NCI-H526 treated with DMSO at 0.1 percent for 48 hours (cell line): Measurements from ENCODE around the gene DNAJC1.
"Not testable (repeated sequence)": the region's sequence is repeated elsewhere in the genome, so short reads cannot be mapped to it uniquely, and the experiment has no call there.

Source experiments
- DNase-seq: peaks from one replicate; lab custom pipeline; 2025; lab: John Stamatoyannopoulos, UW

The DNAJC1 gene

DNA sequence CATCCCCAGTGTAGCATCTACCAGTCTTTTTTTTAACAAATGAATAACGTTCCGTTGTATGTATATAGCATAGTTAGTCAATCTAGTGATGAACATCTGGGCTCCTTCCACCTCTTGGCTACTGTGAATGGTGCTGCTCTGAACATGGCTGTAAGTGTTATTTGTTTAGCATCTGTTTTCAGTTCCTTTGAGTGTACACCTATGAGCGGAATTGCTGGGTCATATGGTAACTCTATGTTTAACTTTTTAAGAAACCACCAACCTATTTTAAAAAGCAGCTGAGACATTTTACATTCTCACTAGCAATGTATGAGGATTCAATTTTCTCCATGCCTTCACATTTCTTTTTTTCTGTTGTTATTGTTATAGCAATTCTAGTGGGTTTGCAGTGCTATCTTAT is 178.2 kb downstream of the DNAJC1 start:
- no peak for DNase-seq

- DNase-seq: no peak
These were observed 179.1 kb downstream of the DNAJC1 start for GRCh38 chr10:21824409-21824808.

DNA sequence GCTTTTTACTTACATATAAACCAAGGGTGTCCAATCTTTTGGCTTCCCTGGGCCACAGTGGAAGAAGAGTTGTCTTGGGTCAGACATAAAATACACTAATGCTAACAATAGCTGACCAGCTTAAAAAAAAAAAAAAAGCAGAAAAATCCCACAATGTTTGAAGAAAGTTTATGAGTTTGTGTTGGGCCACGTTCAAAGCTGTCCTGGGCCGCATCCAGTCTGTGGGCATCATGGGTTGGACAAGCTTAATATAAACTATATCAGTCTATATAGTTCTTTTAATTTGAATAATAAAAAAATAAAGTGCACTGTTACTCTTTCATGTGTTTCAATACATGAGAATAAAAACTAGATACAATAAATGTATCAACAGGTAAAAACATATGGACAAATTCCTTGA is 179.9 kb downstream of the DNAJC1 start:
- DNase-seq: no peak

GRCh38 chr10:21822273-21822672 is 181.3 kb downstream of the DNAJC1 start:
- DNase-seq: not testable (repeated sequence)

DNA sequence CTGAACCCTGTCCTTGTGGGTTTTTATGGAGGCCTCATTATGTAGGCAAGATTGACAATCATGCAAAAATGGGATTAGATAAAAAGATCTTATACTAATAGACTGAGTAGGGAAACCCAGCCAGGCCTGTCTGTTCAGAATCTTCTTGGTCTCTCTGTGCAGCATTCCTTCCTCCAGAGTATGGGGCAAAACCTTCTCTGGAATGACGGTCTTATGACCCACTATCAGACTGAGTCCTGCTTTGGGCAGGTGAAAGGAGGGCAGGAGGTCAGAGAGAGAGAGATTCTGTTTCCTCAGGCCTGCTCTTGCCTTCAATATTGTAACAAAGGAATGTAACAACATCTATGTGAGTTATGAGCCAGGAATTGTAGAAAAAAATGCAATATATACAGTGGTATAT is 182.6 kb downstream of the DNAJC1 start:
- no peak for DNase-seq

- DNase-seq: not testable (repeated sequence)
These were observed 185.1 kb downstream of the DNAJC1 start for GRCh38 chr10:21818416-21818815.

- DNase-seq: no peak
These were observed 188.7 kb downstream of the DNAJC1 start for GRCh38 chr10:21814866-21815265.

DNA sequence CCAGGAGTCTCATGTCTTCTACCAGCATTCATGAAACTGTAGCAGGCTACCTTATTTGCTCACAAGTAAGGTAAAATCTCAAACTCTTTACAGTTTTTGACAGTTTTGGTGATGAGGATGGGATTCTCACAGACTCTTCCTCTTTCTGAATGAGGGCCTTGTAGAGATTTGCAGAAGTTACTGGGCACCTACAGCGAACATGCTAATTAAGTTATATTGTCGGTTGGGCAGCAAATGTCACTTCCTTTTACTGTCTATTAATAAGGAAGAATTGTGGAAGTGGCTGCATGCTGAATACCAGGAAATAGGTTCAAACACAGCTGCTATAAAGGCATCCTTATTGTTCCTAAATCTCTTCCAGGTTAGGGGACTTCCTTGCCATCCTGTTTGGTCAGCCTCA is 189.6 kb downstream of the DNAJC1 start:
- no peak for DNase-seq

DNA sequence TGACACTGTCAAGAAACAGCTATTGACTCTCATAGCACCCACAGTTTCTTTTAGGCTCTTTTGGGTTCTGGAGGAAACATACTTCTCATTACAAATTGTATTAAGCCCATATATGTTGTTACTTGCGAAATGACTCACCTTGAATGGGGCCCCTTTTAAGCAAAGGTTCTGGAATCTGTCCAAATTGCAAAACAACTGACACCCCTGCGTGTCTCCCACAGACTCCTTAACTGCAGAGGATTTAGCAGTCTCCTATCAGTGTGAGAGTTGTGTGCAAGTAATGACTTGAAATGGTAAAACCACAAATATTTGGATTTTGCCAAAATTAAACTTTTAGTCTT is 192.3 kb downstream of the DNAJC1 start:
- no peak for DNase-seq

DNA sequence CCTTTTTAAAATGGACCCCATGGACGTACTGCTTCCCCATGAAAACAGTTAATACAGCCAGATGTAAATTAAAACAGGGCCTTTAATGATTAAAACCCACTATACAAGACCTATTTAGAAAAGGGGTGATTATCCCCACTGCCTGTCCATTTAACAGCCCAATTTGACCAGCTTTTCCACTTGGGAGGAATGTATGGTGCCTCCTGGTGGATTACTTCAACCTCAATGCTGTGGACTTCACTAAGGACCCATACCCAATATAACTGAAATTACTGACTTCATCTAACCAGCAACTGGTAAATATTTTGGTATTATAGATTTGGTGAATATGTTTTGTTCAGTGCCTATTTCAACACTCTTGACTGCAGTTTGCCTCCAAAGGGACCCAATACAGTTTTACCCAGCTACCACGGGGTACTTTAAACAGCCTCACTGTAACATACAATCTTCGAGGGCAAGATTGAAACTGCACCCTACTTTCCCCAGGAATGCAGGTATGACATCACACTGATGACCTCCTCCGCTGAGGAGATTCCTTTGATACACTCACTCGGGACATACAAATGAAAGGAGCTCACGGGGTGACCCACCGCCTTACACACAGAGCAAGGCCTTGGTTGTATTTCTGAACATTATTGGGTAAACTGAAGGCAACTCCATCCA is 192.8 kb downstream of the DNAJC1 start:
- DNase-seq: no peak

DNA sequence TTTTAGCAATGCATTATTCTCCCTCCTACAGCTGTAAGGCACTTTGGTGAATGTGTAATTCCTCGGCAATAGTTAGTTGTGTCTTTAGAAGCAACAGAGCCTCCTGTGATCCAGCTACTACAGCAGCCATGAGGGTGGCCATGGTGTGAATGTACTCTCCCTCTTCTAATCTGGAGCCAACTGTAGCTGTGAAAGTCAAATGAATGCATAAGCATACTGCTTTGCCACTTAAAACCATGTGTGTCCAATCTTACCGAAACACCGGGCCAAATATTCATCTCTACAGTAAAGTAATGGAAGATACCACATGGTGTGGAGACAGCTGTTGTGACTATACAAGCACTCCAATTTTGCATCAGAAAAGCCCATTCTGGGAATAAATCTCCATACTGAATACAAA is 195.0 kb downstream of the DNAJC1 start:
- no peak for DNase-seq

- peak; percentile 84 for DNase-seq
These were observed 196.3 kb downstream of the DNAJC1 start for GRCh38 chr10:21807180-21807579.

- no peak for DNase-seq
These were observed 200.2 kb downstream of the DNAJC1 start for GRCh38 chr10:21803374-21803773.

DNA sequence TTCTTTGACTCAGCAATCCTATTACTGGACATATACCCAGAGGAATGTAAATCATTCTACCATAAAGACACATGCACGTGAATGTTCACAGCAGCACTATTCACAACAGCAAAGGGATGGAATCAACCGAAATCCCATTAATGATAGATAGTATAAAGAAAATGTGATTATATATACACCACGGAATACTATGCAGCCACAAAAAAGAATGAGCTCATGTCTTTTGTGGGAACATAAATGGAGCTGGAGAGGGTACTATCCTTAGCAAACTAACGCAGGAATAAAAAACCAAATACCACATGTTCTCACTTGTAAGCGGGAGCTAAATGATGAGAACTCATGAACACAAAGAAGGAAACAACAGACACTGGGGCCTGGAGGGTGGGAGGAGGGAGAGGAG is 201.9 kb downstream of the DNAJC1 start:
- no peak for DNase-seq

- DNase-seq: no peak
These were observed 205.4 kb downstream of the DNAJC1 start for GRCh38 chr10:21797984-21798765.

DNA sequence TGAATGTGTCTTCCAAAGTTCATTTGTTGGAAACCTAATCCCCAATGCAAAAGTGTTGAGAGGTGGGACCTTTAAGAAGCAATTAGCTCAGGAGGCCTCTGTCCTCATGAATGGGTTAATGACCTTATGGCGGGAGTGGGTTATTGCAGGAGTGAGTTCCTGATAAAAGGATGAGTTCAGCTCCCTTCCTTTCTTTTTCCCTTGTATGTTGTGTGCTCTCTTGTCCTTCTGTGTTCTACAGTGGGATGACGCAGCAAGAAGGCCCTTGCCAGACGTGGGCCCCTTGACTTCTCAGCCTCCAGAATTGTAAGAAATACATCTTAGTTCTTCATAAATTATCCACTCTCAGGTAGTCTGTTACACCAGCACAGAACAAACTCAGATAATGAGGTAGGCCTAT is 206.0 kb downstream of the DNAJC1 start:
- DNase-seq: no peak

- DNase-seq: no peak
These were observed 212.3 kb downstream of the DNAJC1 start for GRCh38 chr10:21791276-21791675.

DNA sequence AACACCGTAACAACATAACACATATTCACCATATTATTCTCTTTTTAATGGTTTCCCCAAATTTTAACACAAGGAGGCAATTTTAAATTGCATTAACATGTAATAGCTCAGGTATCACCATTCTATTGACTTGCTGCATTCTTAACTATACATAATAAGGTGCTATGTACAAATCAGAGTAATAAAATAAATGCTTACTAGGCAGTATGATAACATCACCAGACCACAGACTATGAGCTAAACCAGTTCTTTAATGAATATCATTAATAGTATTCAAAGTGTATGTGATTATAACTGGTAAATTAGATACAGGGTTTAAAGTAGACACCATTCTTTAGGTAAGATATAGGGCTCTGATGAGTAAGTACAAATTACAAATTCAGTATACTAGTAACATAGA is 226.6 kb downstream of the DNAJC1 start:
- DNase-seq: no peak

DNA sequence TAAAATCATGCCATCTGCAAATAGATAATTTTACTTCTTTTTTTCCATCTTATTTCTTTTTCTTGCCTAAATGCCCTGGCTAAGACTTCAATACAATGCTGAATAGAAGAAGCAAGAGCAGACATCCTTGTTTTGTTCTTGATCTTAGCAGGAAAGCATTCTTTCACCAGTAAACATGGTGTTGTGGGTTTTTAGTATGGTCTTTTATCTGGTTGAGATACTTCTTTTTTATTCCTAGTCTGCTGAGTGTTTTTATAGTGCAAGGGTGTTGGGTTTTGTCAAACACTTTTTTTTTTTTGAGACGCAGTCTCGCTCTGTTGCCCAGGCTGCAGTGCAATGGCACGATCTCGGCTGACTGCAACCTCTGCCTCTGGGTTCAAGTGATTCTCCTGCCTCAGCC is 232.3 kb downstream of the DNAJC1 start:
- no peak for DNase-seq

DNA sequence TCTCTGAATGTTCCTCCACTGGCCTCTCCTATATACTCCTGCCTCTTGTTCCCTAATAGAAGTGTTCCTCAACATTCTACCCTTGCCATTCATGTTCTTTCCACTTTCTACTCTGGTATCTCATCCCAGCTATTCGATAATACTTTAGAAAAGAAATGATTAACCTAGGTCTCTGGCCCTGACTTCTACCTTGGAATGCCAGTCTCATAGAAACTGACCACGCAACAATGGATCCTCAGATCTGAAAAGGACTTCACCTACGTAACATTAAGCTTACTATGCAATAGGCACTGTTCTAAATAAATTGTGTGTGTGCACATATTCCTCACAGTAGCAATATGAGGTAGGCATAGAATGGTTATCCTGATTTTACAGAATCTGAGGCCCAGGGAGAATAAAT is 234.5 kb downstream of the DNAJC1 start:
- no peak for DNase-seq

DNA sequence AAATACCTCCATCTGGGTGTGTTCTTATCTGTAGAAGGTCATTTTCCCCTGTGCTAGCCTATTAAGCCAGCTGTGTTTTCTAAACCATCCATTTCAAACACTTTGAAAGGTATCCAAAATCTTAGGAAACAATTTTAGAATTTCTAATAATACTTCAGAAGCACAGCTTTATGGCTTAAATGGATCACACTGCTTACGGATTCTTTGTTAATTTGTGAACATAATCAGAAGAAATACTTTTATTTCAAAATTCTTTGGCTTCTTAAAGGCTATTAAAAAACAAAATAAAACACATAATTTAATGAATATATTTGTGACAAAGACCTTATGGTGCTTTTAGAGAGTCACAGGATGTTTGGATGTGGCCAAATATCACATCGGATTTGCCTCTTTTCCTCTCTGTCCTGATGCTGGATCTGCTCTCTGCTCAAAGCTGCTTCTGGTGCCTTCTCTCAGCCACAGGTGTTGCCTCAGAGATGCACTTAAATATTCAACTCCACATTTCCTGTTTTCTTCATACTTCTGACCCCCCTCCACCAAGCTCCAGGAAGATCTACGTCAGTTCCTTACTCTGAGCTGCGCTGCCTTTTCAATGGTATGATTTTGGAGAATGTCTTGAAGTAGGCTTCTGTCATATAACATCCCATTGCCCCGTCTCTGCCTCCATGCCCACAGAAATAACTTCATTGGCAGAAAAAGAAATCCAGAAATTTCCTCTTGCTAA is 238.9 kb downstream of the DNAJC1 start:
- no peak for DNase-seq

- no peak for DNase-seq
These were observed 243.2 kb downstream of the DNAJC1 start for GRCh38 chr10:21760332-21760731.

- DNase-seq: no peak
These were observed 244.3 kb downstream of the DNAJC1 start for GRCh38 chr10:21759232-21759631.
